NCI-H774 (cell line): ENCODE data around the gene PPP5C.

Experiments used
- DNase-seq: peaks from one replicate; lab custom pipeline; 2025; lab: John Stamatoyannopoulos, UW

The PPP5C gene

DNA sequence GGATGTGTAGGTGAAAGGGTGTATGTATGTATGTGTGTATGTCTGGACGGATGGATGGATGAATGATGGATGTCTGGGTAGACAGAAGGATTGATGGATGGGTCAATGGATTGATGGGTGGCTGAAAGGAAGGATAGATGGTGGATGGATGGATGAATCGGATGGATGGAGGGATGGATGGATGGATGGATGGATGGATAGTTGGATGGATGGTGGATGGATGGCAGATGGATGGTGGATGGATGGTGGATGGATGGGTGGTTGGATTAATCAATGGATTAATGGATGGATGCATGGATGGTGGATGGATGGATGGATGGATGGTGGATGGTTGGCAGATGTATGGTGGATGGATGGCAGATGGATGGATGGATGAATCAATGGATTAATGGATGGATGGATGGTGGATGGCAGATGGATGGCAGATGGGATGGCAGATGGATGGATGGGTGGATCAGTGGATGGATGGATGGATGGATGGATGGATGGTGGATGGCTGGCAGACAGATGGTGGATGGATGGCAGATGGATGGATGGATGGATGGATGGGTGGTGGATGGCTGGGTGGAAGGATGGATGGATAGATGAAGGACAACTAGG lies 16.5 kb upstream of the PPP5C start:
- DNase-seq: no peak

DNA sequence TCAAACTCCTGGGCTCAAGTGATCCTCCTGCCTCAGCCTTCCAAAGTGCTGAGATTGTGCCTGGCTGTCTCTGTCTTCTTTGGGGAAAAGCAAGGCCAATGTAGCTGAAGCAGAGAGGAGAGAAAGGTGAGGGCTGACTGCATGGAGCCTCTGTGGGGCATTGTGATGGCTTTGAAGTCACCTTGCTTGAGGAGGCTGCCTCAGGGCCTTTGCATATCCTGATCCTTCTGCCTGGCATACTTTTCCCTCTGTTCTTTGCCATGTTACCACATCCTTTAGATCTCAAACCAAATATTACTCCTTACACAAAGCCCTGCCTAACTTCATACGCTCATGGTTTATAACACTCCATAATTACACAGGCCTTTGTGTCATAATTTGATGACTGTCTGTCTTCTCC lies 9.4 kb upstream of the PPP5C start:
- DNase-seq: no peak

DNA sequence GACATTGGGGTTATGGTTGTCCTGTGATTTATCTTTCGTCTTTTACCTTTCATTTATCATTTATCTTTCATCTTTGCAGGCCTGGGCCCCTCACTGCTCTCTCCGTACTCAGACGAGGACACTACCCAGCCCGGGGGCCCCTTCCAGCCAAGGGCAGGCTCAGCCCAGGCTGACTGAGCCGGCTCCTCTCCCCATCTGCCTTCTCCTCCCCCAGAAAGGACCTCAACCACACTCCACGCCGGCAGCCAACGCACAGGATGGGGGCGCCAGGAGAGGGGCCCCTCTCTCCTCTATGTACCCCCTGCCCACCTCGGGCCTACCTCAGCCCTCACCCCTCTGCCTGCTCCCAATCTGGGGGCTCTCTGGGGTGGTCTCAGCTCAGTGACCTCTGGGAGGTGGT lies 7.4 kb upstream of the PPP5C start:
- DNase-seq: no peak

DNA sequence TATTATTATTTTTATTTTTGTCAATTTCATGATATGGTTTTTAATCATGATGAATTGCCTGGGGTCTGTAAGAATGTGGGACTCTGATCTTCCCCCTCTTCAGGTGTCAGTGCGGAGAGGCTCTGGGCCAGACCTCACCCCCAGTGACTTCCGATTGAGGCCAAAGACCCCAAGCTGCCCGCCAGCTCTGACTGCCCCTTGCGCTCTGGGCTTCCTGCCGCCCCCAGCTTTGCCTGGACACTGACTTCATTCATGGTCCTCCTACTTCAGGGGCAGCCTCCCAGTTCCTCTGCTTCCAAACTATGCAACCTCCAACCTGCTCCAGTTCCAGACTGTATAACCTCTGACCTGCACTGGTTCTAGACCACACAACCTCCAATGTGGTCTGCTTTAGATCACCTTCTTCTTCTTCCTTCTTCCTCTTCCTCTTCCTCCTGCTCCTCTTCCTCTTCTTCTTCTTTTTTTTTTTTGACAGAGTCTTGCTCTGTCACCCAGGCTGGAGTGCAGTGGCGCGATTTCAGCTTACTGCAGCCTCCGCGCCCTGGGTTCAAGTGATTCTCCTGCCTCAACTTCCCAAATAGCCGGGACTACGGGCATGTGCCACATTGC lies 6.7 kb upstream of the PPP5C start:
- DNase-seq: no peak

DNA sequence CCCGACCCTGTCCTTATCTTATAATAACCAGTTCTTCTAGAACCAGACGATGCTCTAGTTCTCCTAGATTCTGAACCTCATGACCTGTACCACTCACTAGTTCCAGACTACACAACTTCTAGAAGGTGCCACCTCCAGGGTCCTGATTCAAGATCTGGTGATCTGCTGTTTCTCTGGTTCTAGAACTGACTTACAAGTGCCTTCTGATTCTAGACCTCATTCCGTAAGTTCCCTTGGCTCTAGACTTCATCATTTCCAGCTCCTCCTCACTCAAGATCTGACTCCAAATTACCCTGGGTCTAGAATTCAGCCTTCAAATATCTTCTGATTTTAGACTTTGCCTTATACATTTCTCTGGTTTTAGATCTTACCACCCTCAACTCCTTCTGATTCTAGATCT lies 5.0 kb upstream of the PPP5C start:
- no peak for DNase-seq

DNA sequence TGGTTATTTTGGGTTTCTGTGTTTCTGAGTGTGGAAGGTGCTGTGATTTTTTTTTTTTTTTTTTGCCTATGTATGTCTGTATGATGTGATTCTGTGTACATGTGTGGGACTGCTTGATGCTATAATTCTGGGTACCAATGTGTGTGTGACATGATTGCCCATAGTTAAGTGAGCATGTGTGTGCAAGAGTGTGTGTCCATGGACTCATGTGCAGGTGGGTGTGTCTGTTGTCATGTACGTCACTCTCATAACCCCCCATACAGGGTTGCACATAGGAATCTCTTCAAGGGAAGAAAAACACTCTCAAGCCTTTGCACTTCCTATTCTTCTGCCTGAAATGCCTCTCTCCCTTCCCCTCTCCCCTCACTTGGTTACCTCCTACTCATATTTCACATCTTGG lies 2.5 kb upstream of the PPP5C start:
- DNase-seq: no peak

DNA sequence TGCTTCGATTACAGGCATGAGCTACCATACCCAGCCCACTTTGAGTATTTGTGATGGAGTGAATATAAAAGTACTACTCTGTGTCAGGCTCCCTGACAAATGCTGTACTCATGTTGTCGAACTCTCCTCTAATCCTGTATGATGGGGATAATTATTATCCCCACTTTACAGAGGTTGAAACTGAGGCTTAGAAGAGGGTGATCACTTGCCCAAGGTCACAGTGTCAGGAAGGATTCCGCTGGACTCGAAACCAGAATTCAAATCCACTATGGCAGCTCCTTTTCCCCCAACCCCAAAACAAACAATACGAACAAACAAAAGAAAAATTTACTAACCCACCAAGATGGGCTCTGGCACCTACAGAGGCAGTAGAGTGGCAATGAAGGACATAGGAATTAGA lies 1.7 kb upstream of the PPP5C start:
- no peak for DNase-seq

DNA sequence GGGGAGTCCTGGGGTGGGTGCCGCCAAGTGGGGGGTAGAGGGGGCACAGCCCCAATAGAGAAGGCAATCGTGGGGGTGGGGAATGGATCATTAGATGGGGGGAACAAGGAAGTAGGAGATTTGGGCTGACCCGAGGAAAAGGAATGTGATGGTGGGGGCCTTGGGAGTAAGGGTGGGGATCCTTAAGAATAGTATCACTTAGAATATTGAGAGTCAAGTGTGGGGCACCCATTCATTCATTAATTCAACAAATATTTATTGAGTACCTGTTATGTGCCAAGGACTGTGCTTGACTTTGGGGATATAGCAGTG lies 641 bp downstream of the PPP5C start:
- DNase-seq: no peak

DNA sequence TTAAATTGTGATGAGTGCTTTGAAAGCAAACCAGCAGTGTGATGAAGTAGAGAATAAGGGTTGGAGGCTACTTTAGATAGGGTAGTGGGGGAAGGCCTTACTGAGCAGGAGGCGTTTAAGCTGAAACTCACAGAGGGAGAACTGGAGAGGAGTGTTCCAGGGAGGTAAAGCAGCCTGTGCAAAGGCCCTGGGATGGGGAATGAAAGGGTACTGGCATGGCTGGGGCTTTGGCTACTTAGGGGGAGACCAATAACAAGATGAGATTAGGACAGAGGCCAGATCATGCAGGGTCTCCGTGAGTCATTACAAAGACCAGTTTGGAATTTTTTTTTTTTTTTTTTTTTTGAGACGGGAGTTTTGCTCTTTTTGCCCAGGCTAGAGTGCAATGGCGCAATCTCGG lies 1.1 kb downstream of the PPP5C start:
- DNase-seq: no peak

DNA sequence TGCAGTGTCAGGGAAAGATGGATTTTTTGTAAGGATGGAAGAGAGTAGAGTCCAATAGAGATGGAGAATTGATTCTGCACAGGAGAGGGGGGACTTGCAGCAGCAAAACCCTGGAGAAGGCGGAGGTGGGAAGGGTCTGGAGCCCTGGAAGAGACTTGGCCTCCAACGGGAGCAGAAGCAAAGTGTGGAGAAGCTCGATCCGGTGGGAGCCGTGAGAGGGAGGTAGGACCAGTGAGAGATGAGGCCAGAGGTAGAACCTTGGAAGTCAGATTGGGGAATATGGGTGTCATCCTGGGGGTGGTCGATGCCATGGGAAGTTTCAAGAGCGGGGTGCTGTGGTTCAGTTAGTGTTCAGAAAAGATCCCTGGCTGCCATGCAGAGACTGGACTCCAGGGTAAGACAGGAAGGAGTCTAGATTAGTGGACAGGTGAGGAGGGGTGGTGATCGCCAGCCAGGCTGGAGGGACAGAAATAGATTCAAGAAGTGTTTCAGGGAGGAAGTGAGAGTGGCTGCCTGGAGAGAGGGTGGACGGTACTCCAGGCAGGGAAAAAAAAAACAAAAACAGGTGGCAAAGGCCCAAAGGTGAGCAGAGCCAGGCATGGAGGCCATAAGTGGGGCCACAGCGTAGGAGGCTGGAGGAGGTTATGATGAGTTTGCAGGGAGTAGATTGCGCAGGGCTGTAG lies 2.6 kb downstream of the PPP5C start:
- no peak for DNase-seq

DNA sequence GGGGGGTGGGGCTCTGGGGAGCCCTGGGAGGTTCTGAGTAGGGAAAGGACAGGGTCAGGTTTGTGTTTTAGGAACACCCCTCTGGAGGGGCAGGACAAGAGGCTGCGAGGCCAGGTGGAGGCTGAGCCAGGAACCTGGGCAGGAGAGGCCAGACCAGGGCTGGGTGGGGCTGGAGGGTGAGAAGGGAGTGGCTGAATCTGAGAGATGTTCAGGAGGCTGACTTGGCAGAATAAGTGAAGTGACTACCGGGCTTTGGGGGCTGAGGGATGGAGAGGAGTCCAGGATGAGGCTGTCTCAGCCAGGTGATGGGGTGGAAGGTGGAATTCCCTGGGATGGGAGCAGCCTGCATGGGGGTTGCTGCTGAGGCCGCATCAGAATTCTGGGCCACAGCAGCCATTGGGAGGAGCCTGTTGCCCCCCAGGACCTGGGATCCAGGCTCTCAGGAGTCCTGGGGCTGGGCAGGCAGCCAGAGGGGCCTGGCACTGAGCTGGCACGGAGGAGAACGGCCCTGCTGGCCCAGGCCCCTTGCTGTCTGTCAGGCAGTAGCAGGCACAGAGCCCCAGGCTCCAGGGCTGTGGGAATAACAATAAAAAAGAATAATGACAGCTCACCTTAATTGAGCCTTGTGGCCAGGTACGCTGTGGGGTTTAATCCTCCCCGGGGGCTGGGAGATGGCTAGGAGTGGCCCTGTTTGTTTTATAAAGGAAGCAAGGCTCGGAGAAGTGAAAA lies 3.3 kb downstream of the PPP5C start:
- DNase-seq: no peak

DNA sequence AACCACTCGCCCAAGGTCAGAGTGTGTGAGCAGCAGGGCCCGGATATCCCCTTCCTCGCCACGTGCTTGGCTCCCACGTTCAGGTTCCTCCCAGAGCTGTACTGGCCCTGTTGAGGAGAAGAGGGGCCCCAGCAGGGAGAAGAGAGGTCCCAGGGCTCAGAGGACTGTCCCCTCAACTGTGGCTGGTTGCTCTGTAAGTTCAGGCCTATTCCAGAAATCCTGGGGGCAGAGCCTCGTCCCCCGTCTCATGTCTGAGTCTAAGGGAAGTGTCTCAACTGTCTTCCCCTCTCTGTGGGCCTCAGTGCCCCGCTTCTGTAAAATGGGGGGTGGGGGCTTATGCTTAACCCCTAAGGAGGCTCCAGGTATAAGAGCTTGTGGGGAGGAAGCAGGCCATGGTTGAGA lies 3.9 kb downstream of the PPP5C start:
- DNase-seq: no peak

DNA sequence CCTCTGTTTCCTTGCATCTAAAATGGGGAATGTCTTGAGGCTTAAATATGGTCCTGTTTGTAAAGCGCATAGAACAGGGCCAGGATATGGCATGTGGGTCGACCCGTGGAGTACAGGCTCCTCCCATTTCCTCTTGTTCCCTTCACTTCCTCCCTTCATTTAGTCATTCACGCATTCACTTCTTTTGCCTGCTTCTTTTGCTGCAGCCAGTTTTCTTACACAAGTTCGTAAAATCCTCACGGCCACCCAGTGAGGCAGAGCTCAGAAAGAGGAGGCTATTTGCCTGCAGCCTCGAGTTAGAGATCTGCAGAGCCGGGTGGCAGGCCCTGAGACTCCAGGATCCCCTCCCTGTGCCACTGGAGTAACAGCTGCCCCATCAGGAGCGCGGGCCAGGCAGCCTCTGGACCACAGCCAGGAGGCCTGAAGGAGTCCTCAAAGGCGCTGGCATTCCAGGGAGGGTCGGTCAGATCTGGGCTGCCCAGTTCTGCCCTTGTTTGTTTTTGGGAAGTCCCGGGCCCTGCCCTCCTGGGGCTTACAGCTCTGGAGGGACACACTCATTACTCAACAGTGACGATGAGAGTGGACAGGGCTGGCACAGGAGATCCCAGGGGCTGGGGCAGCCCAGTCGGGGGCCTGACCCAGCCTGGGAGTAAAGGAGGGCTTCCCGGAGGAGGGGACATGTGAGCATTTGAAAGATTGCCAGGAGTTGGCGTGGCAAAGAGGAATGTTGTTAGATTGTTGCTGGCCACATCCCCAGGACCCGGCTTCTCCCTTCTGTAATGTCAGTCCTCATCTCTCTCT lies 4.6 kb downstream of the PPP5C start:
- DNase-seq: no peak

DNA sequence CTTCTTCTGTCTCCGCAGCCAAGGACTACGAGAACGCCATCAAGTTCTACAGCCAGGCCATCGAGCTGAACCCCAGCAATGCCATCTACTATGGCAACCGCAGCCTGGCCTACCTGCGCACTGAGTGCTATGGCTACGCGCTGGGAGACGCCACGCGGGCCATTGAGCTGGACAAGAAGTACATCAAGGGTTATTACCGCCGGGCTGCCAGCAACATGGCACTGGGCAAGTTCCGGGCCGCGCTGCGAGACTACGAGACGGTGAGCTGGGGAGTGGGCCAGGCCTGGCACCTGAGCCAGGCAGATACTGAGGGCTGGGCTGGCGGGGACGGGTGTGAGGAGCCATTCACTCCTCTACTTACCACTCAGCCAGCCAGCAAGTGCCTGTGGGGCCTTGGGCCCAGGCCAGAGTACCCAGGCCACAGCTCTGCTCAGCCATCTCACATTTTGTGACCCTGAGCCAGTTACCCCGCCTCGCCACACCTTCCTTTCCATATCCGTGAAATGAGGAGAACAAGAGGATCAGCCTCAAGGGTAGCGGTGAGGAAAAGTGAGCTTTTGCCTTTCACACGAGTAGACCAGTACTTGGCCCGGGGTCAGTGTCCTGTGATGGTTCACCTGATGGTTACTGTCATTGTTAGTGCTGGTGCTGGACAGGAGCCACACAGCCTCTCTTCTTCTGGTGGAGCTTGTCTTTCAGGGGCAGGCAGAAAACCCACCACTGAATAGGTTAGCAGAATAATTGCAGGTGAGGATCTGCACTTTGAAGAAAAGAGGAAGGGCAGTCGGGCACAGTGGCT lies 7.0 kb downstream of the PPP5C start:
- DNase-seq: no peak

DNA sequence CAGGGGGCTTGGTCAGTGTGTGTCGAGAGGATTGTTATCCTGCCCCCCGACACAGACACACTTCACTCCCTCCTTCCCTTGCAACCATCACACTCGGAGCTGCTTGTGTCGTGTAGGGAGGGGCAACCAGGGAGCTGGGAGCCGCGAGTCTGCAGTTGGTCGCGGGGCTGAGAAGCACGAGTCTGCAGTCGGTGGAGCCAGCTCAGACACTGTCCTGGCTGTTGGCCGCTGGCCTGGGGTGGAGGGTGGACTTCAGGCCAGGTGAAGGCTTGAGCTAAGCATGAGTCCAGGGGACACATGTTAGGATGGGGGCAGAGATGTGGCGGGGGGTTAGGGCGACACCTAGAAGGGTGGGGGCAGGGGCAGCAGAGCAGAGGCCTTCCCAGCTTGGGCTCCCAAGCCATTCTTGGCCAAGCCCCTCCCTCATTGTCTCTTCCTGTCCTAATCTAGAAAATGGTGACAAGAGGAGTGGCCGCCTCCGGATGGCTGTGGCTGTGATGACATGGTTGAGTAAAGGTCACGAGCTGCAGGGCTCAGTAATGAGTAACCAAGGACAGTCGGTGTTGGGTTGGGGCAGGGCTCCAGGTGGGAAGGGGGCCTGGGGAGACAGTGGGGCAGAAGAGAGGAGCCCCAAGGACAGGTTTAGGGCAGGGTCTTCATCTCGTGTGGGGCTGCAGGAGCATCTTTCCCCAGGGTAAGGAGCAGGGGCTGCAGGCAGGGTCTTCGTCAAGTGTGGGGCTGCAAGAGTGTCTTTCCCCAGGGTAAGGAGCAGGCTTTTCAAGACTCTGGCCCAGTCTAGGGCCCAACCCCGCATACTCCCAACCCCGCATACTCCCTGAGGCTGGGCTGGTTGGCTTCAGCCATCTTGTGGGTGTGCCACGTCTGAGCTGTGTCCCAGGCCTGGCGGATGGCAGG lies 8.6 kb downstream of the PPP5C start:
- no peak for DNase-seq

DNA sequence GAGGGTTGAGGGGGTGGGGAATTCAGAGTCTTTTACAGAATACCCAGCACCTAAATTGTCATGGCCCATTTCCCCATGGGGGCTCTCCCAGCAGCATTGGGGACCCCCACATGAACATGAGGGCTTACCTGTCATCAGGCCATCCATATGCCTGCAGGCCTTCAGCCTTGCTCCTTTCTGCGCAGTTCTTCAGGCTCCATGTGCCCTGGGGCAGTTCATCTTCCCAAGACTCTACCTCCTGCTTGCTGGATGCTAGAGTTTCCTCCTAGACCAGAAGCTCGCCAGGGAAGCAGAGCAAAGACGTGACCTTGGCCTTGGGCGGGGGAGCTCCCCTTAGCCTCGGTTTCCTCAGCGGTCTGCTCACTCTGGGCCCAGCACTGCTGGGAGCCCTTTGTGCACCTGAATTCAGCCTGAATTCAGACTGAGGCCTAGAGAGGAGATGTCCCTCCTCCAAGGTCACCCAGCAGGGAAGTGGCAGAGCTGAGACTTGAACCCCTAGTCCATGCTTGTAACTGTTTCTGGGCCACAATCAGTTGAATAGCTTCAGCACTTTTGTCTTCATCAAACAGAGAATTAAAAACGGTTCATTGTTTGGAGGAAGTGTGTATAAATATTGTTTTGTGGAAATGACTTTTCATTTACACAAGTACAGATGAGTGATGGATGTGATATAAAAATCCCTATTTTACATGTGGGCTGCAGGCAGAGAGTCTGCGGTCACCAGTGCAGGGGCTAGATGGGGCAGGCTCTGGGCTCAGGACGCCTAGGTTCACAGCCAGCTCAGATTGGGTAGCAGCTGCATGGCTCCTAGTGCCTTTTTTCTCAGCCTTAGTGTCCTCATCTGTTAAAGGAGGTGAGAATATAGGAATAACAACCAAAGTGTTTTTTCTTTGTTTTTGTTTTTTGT lies 9.5 kb downstream of the PPP5C start:
- DNase-seq: no peak

DNA sequence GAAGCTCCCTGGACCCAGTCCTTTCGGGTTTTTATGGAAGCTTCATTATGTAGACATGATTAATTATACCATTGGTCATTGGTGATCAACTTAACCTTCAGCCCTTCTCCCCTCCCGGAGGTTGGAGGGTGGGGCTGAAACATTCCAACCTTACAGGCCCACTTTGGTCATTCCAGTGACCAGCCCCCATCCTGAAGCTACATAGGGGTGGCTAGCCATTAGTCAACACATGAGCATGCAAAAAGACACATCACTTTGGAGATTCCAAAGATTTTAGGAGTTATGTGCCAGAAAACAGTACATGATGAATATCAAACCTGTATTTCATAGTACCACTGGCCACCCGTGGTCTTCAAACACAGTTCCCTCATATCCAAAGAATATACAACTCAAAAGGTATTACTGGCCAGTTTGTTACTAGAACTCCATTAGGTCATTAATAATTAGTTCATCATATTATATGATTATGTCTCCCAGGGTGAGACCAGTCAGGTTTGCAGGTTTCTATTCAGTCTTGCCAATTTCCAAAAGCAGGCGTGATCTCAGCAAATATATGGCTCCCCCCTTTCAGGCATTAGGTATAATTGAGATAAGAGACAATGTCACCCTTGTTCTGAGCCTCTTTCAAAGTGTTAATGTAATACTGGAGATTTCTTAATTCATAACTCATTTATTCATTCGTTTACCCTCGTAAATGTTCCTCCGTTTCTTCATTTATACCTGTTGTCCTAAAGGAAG lies 11.1 kb downstream of the PPP5C start:
- no peak for DNase-seq

DNA sequence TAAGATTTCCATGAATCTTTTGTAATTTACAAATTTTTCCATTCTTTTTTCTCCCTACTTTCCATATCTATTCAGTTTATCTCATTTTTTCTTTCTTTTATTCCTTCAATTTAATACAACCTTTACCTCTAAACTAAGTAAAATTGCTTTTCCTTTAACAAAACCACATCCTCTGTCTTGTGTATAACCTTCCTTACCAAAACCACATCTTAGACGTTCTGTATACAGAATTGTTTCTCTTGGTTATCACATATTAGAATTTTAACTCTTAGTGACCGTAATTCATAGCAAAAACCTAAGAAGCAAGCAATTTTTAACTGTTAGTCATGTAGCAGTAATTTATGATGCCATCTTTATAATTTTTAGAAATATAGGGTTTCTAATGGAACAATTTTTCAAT lies 15.0 kb downstream of the PPP5C start:
- DNase-seq: no peak

DNA sequence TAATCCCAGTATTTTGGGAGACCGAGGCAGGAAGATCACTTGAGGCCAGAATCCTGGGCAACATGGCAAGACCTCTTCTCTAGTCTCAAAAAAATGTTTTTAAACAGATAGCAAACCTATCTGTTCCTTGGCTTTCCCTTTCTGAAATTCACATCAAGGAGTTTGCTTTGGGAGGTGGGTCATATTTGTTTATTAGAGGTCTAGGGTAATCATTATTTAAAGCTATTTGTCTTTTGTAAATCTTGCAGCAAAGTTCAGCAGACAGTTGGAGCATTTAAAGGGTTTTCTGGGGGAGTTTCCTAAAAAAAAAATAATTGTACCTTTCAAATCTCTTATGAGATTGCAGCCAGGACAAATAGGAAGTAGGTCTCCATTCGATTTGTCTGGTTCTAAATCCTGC lies 17.5 kb downstream of the PPP5C start:
- DNase-seq: no peak
